ENCODE measurements around the gene TRMT44. TPM values are rescaled to one million over a fixed set of nuclear protein-coding genes. Genes with fewer than 3 reads are reported as not detected.

Gene TRMT44
- total and polyA plus RNA-seq, 2 of the 4 experiments (the other 2 are of a cell fraction), result 7.3 to 8.1 TPM

- Histone ChIP-seq H2BK5ac (ENCODE audit: low read depth, low read length, poor library complexity, severe bottlenecking) (no peak overlapping the region), H3K18ac (ENCODE audit: low read depth, low read length) (no peak overlapping the region), H3K4me1 (ENCODE audit: control insufficient read depth, insufficient read depth, low read length) (peaks cover 9% of the 10 kb centered on the region), H2AFZ (replicated peaks; ENCODE audit: low read length, poor library complexity) (no peak overlapping the region), H2BK15ac (ENCODE audit: low read depth, low read length) (no peak overlapping the region), H2AK9ac (replicated peaks; ENCODE audit: low read depth, low read length, poor library complexity) (no peak overlapping the region), H3K27ac (ENCODE audit: insufficient read depth, low read length) (no peak overlapping the region; the same call in 1 of the 2 replicates), H3K9ac (ENCODE audit: low read depth, low read length) (no peak overlapping the region), H4K91ac (ENCODE audit: insufficient read depth, low read depth, low read length) (no peak overlapping the region), H3K36me3 (ENCODE audit: control insufficient read depth, insufficient read depth, low read length) (no peaks in the 10 kb centered on the region), H4K5ac (ENCODE audit: low read depth, low read length) (0 out of 2 replicates have a peak overlapping the region, but pooled peaks have one; percentile 4), H3K4ac (ENCODE audit: low read depth, low read length) (no peak overlapping the region; the same call in 1 of the 2 replicates), H3K4me3 (ENCODE audit: insufficient read depth, low read depth, low read length) (no peak overlapping the region), H3K27me3 (ENCODE audit: control insufficient read depth, insufficient read depth, low read length) (no peaks in the 10 kb centered on the region), H2BK120ac (ENCODE audit: low read depth, low read length) (no peak overlapping the region), H3K79me1 (ENCODE audit: low read depth in 1 of 2, low read length in 2 of 2) (peaks cover 33 to 65% of the 10 kb centered on the region in 2 experiments), H3K9me3 (ENCODE audit: control insufficient read depth, insufficient read depth, low read length) (no peaks in the 10 kb centered on the region), H2BK20ac (ENCODE audit: low read depth, low read length) (no peak overlapping the region), H3K4me2 (ENCODE audit: low read depth, low read length) (peak overlapping the region; percentile 64), H3K56ac (ENCODE audit: extremely low read depth, insufficient read depth, low read length) (no peak overlapping the region), H4K20me1 (ENCODE audit: insufficient read depth, low read length) (peaks cover 10% of the 10 kb centered on the region; the same call in 1 of the 2 replicates), H3K23ac (ENCODE audit: low read depth, low read length) (no peak overlapping the region; the same call in 1 of the 2 replicates), H4K8ac (ENCODE audit: low read depth in 2 of 2, low read length in 2 of 2) (0 out of 4 replicates have a peak overlapping the region, but pooled peaks of 1 of the 2 experiments have one; percentile 35), H2AK5ac (ENCODE audit: low read depth, low read length) (no peak overlapping the region), H3K9me1 (ENCODE audit: insufficient read depth, low read length) (peaks cover 11% of the 10 kb centered on the region), H3K14ac (replicated peaks; ENCODE audit: low read depth, low read length) (no peak overlapping the region)
- in situ Hi-C loops (cut with MboI; ENCODE audit: low sequenced_read_pairs) (loop anchor here (25.0 kb wide), 1 partner anchor 1650 kb away; no protein-coding TSS in a partner anchor), dilution Hi-C loops (cut with HindIII; ENCODE audit: low sequenced_read_pairs, unreplicated experiment) (no loop called here), intact Hi-C loops (cut with micrococcal nuclease) (no loop called here)
- ChIA-PET CTCF (interaction anchor here (1.1 kb wide), 1 partner anchor 9 kb away, joined by 4 read pairs; no protein-coding TSS in a partner anchor), POLR2A (ENCODE audit: unreplicated experiment) (no interaction called here)
- BruUV-seq (replicated peaks), result no TSS peak
- DNase-seq (no peak), ATAC-seq (ENCODE audit: low read depth) (no peak)
- WGBS, 2 experiments (ENCODE audit: extremely low coverage in 2 of 2, insufficient read length in 1 of 2), result 29% methylated on average over 8 of the region's 13 CpGs; no CpG with 5 or more reads in 1 of the 2 experiments
- TF ChIP-seq NFE2L2 (IDR thresholded peaks at IDR 0.05; ENCODE audit: low read depth, low read length), result no peak
- TF ChIP-seq BHLHE40 (IDR thresholded peaks at IDR 0.05; ENCODE audit: low read depth, low read length), result no peak
- no peak for TF ChIP-seq MAFK (IDR thresholded peaks at IDR 0.05; ENCODE audit: low read depth, low read length)
- no peak for TF ChIP-seq MXI1 (IDR thresholded peaks at IDR 0.05; ENCODE audit: borderline replicate concordance, low read depth, low read length)
- TF ChIP-seq FOS (IDR thresholded peaks at IDR 0.05; ENCODE audit: low read depth, low read length), result no peak
- TF ChIP-seq RFX5 (IDR thresholded peaks at IDR 0.05; ENCODE audit: low read depth, low read length), result no peak
- no peak for TF ChIP-seq SMC3 (IDR thresholded peaks at IDR 0.05; ENCODE audit: low read depth, low read length)
- no peak for TF ChIP-seq CHD1 (IDR thresholded peaks at IDR 0.05; ENCODE audit: low read depth, low read length)
- no peak for TF ChIP-seq RCOR1 (IDR thresholded peaks at IDR 0.05; ENCODE audit: insufficient replicate concordance, low read length)
- TF ChIP-seq CTCF (conservative IDR thresholded peaks at IDR 0.05; ENCODE audit: low read depth, low read length), result no peak
- no peak for TF ChIP-seq CEBPB (IDR thresholded peaks at IDR 0.05; ENCODE audit: low read depth, low read length)
- no peak for TF ChIP-seq MAZ (IDR thresholded peaks at IDR 0.05; ENCODE audit: borderline replicate concordance, low read depth, low read length)
- TF ChIP-seq USF2 (IDR thresholded peaks at IDR 0.05; ENCODE audit: low read depth, low read length), result no peak
These were observed 3.3 kb upstream of the TRMT44 start for GRCh38 chr4:8437281-8437680.
